Panc1 (cell line): ENCODE data around the gene RIOK1.

Experiments used
- TF ChIP-seq, protein P1 (sequence below), 2 experiments: IDR thresholded peaks; 2 replicates each; pipeline ENCODE4 v1.6.1; 2011 to 2012; ENCODE audit warnings: low read depth in 2 of 2, control low read depth in 1 of 2, low read length in 1 of 2, mild to moderate bottlenecking in 1 of 2, moderate library complexity in 1 of 2; ENCODE audit not compliant: insufficient read depth in 1 of 2
- TF ChIP-seq, protein P2 (sequence below): fragments of 450-650 bp; IDR thresholded peaks from 2 replicates; pipeline ENCODE4 v1.5.1; 2017; ENCODE audit warnings: mild to moderate bottlenecking

DNA sequence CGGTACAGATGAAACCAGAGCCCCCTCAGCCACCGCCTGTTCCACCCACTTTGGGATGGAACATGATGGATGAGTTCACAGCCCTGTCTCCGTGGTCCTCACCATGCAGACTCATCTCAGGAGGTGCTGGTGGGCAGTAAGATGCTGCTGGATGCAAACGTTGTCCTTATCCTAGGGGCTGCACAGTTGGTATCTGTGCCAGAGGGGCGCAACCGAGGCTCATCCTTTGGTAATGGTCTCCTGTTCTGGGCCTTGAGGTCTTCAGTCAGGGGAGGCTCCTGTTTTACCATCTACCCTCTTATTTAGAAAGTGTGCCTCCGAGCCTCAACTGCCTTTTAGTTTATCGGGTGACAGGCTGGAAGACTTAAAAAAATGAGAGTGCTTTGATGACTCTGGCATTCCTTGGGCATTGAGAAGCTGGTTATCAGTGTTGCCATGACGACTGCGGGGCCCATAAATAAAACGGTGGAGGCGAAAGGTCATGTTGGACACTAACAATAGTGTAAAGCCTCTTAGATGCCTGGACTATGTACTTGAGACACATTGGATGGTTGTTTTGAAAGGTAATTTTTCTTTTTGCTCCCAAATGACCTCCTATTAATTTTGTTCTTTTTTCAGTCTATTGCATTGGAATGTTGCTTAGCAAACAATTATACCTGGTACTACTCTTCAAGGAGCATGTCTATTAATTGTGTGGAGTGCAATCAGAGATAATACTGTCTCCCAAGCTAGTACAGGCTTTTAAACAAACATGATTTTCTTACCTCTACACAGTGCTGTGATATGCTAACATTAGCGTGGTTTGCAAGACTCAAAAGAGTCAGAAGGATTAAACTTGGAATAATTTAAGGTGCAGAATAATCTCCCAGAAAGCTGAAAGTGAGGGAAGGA lies 77.6 kb downstream of the RIOK1 start:
- TF ChIP-seq, protein P1, sequence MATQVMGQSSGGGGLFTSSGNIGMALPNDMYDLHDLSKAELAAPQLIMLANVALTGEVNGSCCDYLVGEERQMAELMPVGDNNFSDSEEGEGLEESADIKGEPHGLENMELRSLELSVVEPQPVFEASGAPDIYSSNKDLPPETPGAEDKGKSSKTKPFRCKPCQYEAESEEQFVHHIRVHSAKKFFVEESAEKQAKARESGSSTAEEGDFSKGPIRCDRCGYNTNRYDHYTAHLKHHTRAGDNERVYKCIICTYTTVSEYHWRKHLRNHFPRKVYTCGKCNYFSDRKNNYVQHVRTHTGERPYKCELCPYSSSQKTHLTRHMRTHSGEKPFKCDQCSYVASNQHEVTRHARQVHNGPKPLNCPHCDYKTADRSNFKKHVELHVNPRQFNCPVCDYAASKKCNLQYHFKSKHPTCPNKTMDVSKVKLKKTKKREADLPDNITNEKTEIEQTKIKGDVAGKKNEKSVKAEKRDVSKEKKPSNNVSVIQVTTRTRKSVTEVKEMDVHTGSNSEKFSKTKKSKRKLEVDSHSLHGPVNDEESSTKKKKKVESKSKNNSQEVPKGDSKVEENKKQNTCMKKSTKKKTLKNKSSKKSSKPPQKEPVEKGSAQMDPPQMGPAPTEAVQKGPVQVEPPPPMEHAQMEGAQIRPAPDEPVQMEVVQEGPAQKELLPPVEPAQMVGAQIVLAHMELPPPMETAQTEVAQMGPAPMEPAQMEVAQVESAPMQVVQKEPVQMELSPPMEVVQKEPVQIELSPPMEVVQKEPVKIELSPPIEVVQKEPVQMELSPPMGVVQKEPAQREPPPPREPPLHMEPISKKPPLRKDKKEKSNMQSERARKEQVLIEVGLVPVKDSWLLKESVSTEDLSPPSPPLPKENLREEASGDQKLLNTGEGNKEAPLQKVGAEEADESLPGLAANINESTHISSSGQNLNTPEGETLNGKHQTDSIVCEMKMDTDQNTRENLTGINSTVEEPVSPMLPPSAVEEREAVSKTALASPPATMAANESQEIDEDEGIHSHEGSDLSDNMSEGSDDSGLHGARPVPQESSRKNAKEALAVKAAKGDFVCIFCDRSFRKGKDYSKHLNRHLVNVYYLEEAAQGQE (IDR thresholded peaks at IDR 0.05; ENCODE audit: insufficient read depth in 1 of 2, low read depth in 2 of 2, low read length in 1 of 2): no peak
- TF ChIP-seq, protein P2, sequence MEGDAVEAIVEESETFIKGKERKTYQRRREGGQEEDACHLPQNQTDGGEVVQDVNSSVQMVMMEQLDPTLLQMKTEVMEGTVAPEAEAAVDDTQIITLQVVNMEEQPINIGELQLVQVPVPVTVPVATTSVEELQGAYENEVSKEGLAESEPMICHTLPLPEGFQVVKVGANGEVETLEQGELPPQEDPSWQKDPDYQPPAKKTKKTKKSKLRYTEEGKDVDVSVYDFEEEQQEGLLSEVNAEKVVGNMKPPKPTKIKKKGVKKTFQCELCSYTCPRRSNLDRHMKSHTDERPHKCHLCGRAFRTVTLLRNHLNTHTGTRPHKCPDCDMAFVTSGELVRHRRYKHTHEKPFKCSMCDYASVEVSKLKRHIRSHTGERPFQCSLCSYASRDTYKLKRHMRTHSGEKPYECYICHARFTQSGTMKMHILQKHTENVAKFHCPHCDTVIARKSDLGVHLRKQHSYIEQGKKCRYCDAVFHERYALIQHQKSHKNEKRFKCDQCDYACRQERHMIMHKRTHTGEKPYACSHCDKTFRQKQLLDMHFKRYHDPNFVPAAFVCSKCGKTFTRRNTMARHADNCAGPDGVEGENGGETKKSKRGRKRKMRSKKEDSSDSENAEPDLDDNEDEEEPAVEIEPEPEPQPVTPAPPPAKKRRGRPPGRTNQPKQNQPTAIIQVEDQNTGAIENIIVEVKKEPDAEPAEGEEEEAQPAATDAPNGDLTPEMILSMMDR: no peak
